ENCODE results near the gene FYCO1. TPM values are rescaled to one million over a fixed set of nuclear protein-coding genes. Genes with fewer than 3 reads are reported as not detected.

FYCO1 gene
- total and polyA plus RNA-seq, 2 experiments from 2014 or later: 6.2 to 13.4 TPM

- Histone ChIP-seq H3F3A (ENCODE audit: insufficient read depth) (no peaks in the 10 kb centered on the region), H3K9me2 (ENCODE audit: insufficient read depth) (no peaks in the 10 kb centered on the region), H3K27ac (no peak overlapping the region), H3K79me2 (ENCODE audit: insufficient read depth) (no peaks in the 10 kb centered on the region), H3K9ac (no peak overlapping the region), H3K9me3 (ENCODE audit: low read depth) (no peaks in the 10 kb centered on the region), H3K4me2 (ENCODE audit: unreplicated experiment) (no peak overlapping the region), H3K27me3 (replicated peaks; ENCODE audit: insufficient read depth) (0 out of 2 replicates have a peak, but pooled peaks cover 7% of the 10 kb centered on the region), H2AFZ (no peak overlapping the region), H3K4me3 (no peak overlapping the region), H4K20me1 (ENCODE audit: insufficient read depth) (no peaks in the 10 kb centered on the region), H3K4me1 (ENCODE audit: insufficient read depth) (no peaks in the 10 kb centered on the region), H3K36me3 (ENCODE audit: low read depth) (no peaks in the 10 kb centered on the region)
- in situ Hi-C loops (cut with MboI): no loop called here
- TF ChIP-seq EZH2phosphoT487 (IDR thresholded peaks at IDR 0.05; ENCODE audit: insufficient read depth, low read depth) (no peak), EZH2 (IDR thresholded peaks at IDR 0.05; ENCODE audit: insufficient read depth, poor library complexity, severe bottlenecking) (no peak)
- WGBS, 2 experiments (ENCODE audit: low coverage in 1 of 2, low lambda C conversion rate in 2 of 2, missing lambda C conversion rate in 2 of 2): 37 to 42% methylated on average over 6 of the region's 6 CpGs
- no peak for DNase-seq
Observed at GRCh38 chr3:46027736-46028397, 32.2 kb upstream of the FYCO1 start.

GRCh38 chr3:46027021-46027705, 31.5 kb upstream of the FYCO1 start, which contains the start of gene XCR1:
TSS of gene XCR1 (minus strand) at chr3:46027483. CDS start at chr3:46021947, 5,536 bp downstream.
- in situ Hi-C loops (cut with MboI): no loop called here
- no peak within 1 kb of the TSS for H3K27ac ChIP-seq

GRCh38 chr3:46025139-46025538, 29.5 kb upstream of the FYCO1 start:
- TF ChIP-seq EZH2 (IDR thresholded peaks at IDR 0.05; ENCODE audit: insufficient read depth, poor library complexity, severe bottlenecking) (no peak), EZH2phosphoT487 (IDR thresholded peaks at IDR 0.05; ENCODE audit: insufficient read depth, low read depth) (no peak)
- no peaks in the 10 kb centered on the region for H3F3A ChIP-seq (ENCODE audit: insufficient read depth)
- H3K9me3 ChIP-seq (ENCODE audit: low read depth): no peaks in the 10 kb centered on the region
- no peak for DNase-seq
- 0 out of 2 replicates have a peak, but pooled peaks cover 12% of the 10 kb centered on the region for H3K27me3 ChIP-seq (replicated peaks; ENCODE audit: insufficient read depth)
- H4K20me1 ChIP-seq (ENCODE audit: insufficient read depth): no peaks in the 10 kb centered on the region
- 24 to 50% methylated on average over 1 of the region's 1 CpG for WGBS, 2 experiments (ENCODE audit: low coverage in 1 of 2, low lambda C conversion rate in 2 of 2, missing lambda C conversion rate in 2 of 2)
- H3K9ac ChIP-seq: no peak overlapping the region
- H2AFZ ChIP-seq: no peak overlapping the region
- no peaks in the 10 kb centered on the region for H3K79me2 ChIP-seq (ENCODE audit: insufficient read depth)
- H3K4me2 ChIP-seq (ENCODE audit: unreplicated experiment): no peak overlapping the region
- H3K27ac ChIP-seq: no peak overlapping the region
- H3K36me3 ChIP-seq (ENCODE audit: low read depth): no peaks in the 10 kb centered on the region
- H3K4me1 ChIP-seq (ENCODE audit: insufficient read depth): no peaks in the 10 kb centered on the region
- H3K9me2 ChIP-seq (ENCODE audit: insufficient read depth): no peaks in the 10 kb centered on the region
- in situ Hi-C loops (cut with MboI): no loop called here
- no peak overlapping the region for H3K4me3 ChIP-seq

More at GRCh38 chr3:46027021-46027705, 31.5 kb upstream of the FYCO1 start, which contains the start of gene XCR1:
- TF ChIP-seq EZH2 (IDR thresholded peaks at IDR 0.05; ENCODE audit: insufficient read depth, poor library complexity, severe bottlenecking) (no peak), EZH2phosphoT487 (IDR thresholded peaks at IDR 0.05; ENCODE audit: insufficient read depth, low read depth) (no peak)
- no peak within 1 kb of the TSS for H3K4me3 ChIP-seq
- H3K4me2 ChIP-seq (ENCODE audit: unreplicated experiment): no peak within 1 kb of the TSS
- H2AFZ ChIP-seq: no peak within 1 kb of the TSS
- no peak within 1 kb of the TSS for H3K9ac ChIP-seq
- H3K4me1 ChIP-seq (ENCODE audit: insufficient read depth): no peaks in the 10 kb centered on the region
- H4K20me1 ChIP-seq (ENCODE audit: insufficient read depth): no peaks in the 10 kb centered on the region
- H3K9me2 ChIP-seq (ENCODE audit: insufficient read depth): no peaks in the 10 kb centered on the region
- no peaks in the 10 kb centered on the region for H3K36me3 ChIP-seq (ENCODE audit: low read depth)
- H3K9me3 ChIP-seq (ENCODE audit: low read depth): no peaks in the 10 kb centered on the region
- no peaks in the 10 kb centered on the region for H3K79me2 ChIP-seq (ENCODE audit: insufficient read depth)
- 57 to 64% methylated on average over 3 of the region's 3 CpGs for WGBS, 2 experiments (ENCODE audit: low coverage in 1 of 2, low lambda C conversion rate in 2 of 2, missing lambda C conversion rate in 2 of 2)
- no peak for DNase-seq
- H3F3A ChIP-seq (ENCODE audit: insufficient read depth): no peaks in the 10 kb centered on the region
- H3K27me3 ChIP-seq (replicated peaks; ENCODE audit: insufficient read depth): 0 out of 2 replicates have a peak, but pooled peaks cover 12% of the 10 kb centered on the region

- DNase-seq: peak; percentile 22
- H3K27me3 ChIP-seq (replicated peaks; ENCODE audit: insufficient read depth): 0 out of 2 replicates have a peak, but pooled peaks cover 12% of the 10 kb centered on the region
- no peak overlapping the region for H3K4me2 ChIP-seq (ENCODE audit: unreplicated experiment)
- H3K4me3 ChIP-seq: no peak overlapping the region
- no peak for TF ChIP-seq EZH2 (IDR thresholded peaks at IDR 0.05; ENCODE audit: insufficient read depth, poor library complexity, severe bottlenecking)
- no peak for TF ChIP-seq EZH2phosphoT487 (IDR thresholded peaks at IDR 0.05; ENCODE audit: insufficient read depth, low read depth)
- no peak overlapping the region for H3K27ac ChIP-seq
- in situ Hi-C loops (cut with MboI): no loop called here
- H4K20me1 ChIP-seq (ENCODE audit: insufficient read depth): no peaks in the 10 kb centered on the region
- H2AFZ ChIP-seq: no peak overlapping the region
- H3K36me3 ChIP-seq (ENCODE audit: low read depth): no peaks in the 10 kb centered on the region
- no peak overlapping the region for H3K9ac ChIP-seq
- no peaks in the 10 kb centered on the region for H3K9me2 ChIP-seq (ENCODE audit: insufficient read depth)
- no peaks in the 10 kb centered on the region for H3K9me3 ChIP-seq (ENCODE audit: low read depth)
- WGBS, 2 experiments (ENCODE audit: low coverage in 1 of 2, low lambda C conversion rate in 2 of 2, missing lambda C conversion rate in 2 of 2): 12 to 13% methylated on average over 3 of the region's 3 CpGs
- no peaks in the 10 kb centered on the region for H3K4me1 ChIP-seq (ENCODE audit: insufficient read depth)
- no peaks in the 10 kb centered on the region for H3K79me2 ChIP-seq (ENCODE audit: insufficient read depth)
- no peaks in the 10 kb centered on the region for H3F3A ChIP-seq (ENCODE audit: insufficient read depth)
Observed at GRCh38 chr3:46024131-46024530, 28.5 kb upstream of the FYCO1 start.
